GM20000 (cell line): ENCODE data around the gene APOBEC3C.
A peak's percentile ranks its signal among the peaks of the same experiment; 100 is the strongest.
"Not testable (repeated sequence)": the region's sequence is repeated elsewhere in the genome, so short reads cannot be mapped to it uniquely, and the experiment has no call there.

Experiments
- DNase-seq: peaks from one replicate; pipeline ENCODE4 v3.0.0; 2012; ENCODE audit warnings: low spot score
- TF ChIP-seq, protein P1 (sequence below): IDR thresholded peaks from 2 replicates; pipeline ENCODE4 v1.5.1; 2012; ENCODE audit warnings: mild to moderate bottlenecking, control low read depth; ENCODE audit errors: extremely low read depth, missing control alignments

APOBEC3C gene

DNA sequence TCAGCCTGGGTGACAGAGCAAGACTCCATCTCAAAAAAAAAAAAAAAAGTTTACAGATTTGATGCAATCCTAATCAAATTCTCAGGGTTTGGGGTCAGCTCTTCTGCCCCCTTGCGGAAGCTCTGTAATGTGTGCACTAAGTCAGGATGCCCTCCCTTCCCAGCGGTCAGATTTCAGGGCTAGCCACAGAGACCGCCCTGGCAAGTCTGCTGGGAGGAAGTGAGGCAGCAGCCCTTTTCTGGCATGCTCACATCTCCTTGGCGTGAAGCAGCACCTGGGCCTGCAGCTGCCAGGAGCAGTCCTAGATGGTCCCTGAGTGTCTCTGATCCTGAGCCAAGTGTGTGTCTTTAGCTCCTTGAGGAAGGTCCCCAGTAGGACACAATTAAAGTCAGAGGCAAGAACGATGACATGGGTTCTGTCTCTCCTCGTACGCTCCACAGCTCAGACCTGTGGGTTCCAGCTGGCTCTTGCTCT lies 10.9 kb upstream of the APOBEC3C start:
- DNase-seq = peak; percentile 79

DNA sequence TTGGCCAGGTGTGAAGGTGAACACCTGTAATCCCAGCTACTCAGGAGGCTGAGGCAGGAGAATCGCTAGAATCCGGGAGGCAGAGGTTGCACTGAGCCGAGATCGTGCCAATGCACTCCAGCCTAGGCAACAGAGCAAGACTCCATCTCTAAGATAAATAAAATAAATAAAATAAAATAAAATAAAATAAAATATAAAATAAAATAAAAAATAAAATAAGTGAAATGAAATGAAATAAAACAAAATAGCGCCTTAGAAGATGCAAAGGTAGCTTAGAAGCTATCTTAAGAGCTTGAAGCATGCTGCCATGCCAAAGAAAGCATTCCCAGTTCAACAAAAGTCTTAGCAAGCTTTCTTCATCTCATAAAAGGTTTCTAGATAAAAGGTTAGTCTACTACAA lies 6.9 kb upstream of the APOBEC3C start:
- DNase-seq = no peak
- TF ChIP-seq, protein P1, sequence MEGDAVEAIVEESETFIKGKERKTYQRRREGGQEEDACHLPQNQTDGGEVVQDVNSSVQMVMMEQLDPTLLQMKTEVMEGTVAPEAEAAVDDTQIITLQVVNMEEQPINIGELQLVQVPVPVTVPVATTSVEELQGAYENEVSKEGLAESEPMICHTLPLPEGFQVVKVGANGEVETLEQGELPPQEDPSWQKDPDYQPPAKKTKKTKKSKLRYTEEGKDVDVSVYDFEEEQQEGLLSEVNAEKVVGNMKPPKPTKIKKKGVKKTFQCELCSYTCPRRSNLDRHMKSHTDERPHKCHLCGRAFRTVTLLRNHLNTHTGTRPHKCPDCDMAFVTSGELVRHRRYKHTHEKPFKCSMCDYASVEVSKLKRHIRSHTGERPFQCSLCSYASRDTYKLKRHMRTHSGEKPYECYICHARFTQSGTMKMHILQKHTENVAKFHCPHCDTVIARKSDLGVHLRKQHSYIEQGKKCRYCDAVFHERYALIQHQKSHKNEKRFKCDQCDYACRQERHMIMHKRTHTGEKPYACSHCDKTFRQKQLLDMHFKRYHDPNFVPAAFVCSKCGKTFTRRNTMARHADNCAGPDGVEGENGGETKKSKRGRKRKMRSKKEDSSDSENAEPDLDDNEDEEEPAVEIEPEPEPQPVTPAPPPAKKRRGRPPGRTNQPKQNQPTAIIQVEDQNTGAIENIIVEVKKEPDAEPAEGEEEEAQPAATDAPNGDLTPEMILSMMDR = no peak

More for the DNA sequence above, 10.9 kb upstream of the APOBEC3C start:
- TF ChIP-seq, protein P1 = peak; percentile 58

DNA sequence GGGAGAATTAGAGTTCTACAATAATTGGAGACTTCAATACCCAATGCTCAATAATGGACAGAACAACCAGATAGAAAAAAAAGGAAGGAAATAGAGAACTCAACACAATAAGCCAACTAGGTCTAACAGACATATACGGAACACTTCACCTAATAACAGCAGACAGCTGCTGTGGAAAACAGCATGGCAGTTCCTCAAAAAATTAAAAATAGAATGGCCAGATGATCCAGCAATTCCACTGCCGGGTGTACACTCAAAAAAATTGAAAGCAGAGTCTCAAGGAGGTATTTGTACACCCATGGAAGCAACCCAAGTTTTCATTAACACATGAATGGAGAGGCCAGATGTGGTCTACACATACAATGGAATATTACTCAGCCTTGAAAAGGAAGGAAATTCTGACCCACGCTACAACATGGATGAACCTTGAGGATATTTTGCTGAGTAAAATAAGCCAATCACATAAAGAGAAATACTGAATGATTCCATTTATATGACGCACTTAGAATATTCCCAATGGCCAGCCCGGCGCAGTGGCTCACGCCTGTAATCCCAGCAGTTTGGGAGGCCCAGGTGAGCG lies 5.7 kb upstream of the APOBEC3C start:
- DNase-seq = not testable (repeated sequence)

DNA sequence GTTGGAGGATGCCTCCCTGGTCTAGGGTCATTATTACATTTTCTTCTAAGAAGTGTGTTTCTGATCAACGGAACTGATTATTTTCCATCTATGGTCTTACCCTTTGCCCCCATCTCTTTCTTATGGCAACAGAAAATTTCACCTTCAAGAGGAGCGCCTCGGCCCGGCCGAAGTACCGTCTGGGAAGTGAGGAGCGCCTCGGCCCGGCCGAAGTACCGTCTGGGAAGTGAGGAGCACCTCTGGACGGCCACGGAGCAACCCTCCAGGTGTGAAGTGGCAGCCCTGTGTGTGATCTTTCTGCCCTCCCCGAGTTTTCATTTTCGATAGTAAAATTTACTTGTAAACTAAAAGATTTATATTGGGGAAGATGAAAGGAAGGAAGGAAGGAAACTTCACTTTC lies 3.1 kb upstream of the APOBEC3C start:
- no peak for DNase-seq
- TF ChIP-seq, protein P1 = no peak

DNA sequence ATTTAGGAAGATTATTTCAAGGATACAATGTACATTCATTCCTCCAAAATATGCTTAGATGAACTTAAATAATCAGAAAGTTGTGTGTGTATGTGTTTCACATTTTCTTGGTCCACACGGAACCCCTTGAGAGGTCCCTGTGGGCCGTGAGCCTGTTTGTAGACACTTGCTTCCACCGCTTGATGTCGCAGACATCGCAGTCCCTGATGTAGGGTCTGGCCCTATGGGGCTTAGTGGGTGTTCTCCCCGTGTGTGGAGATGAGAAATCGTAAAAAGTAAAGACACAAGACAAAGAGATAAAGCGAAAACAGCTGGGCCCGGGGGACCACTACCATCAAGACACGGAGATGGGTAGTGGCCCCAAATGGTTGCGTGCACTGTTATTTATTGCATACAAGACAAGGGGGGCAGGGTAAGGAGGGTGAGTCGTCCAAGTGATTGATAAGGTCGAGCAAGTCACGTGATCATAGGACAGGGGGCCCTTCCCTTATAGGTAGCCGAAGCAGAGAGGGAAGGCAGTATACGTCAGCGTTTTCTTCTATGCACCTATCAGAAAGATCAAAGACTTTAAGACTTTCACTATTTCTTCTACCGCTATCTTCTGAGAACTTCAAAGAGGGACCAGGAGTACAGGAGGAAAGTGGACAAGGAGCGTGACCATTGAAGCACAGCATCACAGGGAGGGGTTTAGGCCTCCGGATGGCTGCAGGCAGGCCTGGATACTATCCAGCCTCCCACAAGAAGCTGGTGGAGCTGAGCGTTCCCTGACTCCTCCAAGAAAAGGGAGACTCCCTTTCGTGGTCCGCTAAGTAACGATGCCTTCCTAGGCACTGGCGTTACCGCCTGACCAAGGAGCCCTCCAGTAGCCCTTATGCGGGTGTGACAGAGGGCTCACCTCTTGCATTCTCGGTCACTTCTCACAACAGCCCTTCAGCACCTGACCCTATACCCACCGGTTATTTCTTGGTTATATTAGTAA lies 1.2 kb upstream of the APOBEC3C start:
- no peak for DNase-seq
- TF ChIP-seq, protein P1 = no peak

DNA sequence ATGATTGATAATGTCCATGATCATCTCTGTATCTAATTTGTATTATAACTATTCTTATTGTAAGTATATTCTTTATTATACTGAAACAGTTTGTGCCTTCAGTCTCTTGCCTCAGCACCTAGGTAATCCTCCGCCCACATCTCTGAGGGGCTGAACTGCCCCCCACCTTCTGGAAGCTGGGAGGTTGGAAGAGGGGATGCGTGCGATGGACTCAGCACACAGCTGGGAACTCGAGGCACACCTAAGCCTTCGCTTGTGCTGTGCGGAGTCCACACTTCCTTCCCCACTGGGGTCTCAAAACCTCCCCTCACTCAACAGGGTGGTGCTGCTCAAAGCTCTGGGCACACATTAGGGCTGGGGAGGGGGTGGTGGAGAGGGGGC lies 506 bp upstream of the APOBEC3C start:
- not testable (repeated sequence) for DNase-seq

DNA sequence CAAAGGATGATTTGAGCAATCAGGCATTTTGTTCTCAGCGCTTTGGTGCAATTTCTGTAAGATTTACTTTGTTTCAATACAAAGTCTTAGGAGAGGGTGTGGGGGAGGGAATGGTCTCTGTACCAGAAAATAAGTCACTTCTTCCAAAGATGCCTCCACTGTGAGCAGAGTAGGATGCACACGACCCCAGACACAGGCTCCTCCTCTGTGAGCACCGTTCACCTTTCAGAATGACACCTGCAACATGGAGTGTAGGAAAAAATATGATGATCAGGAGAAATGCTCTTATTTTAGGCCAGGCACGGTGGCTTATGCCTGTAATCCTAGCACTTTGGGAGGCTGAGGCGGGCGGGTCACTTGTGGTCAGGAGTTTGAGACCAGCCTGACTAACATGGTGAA lies 665 bp downstream of the APOBEC3C start:
- DNase-seq = not testable (repeated sequence)

DNA sequence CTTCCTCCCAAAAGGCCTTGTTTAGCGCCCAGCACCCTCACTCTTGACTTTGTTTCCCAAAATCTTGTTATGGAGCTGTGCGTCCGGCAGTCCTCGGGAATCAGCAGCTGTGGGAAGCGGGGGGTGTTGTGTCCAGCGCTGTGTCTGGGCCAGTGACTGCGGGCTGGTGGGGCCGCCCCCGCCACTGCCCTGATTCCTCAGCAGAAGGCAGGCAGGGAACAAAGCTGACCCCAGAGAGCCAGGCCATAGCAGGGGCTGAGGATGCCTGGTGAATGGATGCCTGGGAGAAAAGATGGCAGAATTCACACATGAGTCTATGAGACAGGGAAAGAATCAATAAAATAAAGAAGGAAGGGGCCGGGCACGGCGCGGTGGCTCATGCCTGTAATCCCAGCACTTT lies 2.5 kb downstream of the APOBEC3C start:
- DNase-seq = no peak
- TF ChIP-seq, protein P1 = no peak
